Esophagus squamous epithelium (tissue), 5 donors: ENCODE results near the gene CLEC14A. TPM values are rescaled to one million over a fixed set of nuclear protein-coding genes. Genes with fewer than 3 reads are reported as not detected.

Source experiments
- DNase-seq: peaks from one replicate; lab custom pipeline; 2025; lab: John Stamatoyannopoulos, UW
- H3K27ac ChIP-seq, 4 donors: fragments of 200-600 bp; sonication (generic); one replicate each; pipeline ENCODE4 v1.5.1; 2016 to 2019; ENCODE audit warnings: mild to moderate bottlenecking in 1 of 4
- H3K27me3 ChIP-seq, 4 donors: fragments of 200-600 bp; sonication (generic); 1 replicate in 3 of 4; 2 replicates in 1 of 4; pipeline versions ENCODE4 v1.5.1 to v1.6.0; 2017 to 2021; ENCODE audit warnings: antibody characterized with exemption in 1 of 4
- H3K36me3 ChIP-seq, 3 donors: fragments of 200-600 bp; sonication (generic); one replicate each; pipeline ENCODE4 v1.5.1; 2016 to 2019
- H3K4me1 ChIP-seq, 3 donors: fragments of 200-600 bp; sonication (generic); one replicate each; pipeline ENCODE4 v1.5.1; 2017 to 2019
- H3K4me3 ChIP-seq, 4 donors: fragments of 200-600 bp; sonication (generic); 1 replicate in 3 of 4; 2 replicates in 1 of 4; pipeline ENCODE4 v1.5.1; 2016 to 2019; ENCODE audit warnings: mild to moderate bottlenecking in 2 of 4, moderate library complexity in 1 of 4
- H3K9me3 ChIP-seq, 3 donors: fragments of 200-600 bp; sonication (generic); one replicate each; pipeline ENCODE4 v1.5.1; 2016 to 2019
- POLR2A ChIP-seq, 4 donors: fragments of 450-650 bp; IDR thresholded peaks; one replicate each; pipeline ENCODE4 v1.6.1; 2017; ENCODE audit warnings: antibody characterized with exemption in 4 of 4, mild to moderate bottlenecking in 4 of 4, moderate library complexity in 3 of 4
- WGBS, 2 donors: methylation state at CpG; one replicate each; pipeline ENCODE4 v1.1.5; 2018; 5-methylcytosine and 5-hydroxymethylcytosine counted together
- intact Hi-C: fragments of 100-400 bp; cut with DNase I; formaldehyde crosslinking; loops from one replicate; pipeline ENCODE4 v1.15.0; 2022
- total RNA-seq, 4 donors: library from RNA; depleted of rRNA; stranded (reverse); fragments of >200 nt; gene quantifications; one replicate each; pipeline ENCODE4 v1.1.0, GENCODE V29; 2016
- TF ChIP-seq, protein P1 (sequence below), 6 experiments: fragments of 450-650 bp in 4 of 6; fragments of 200-600 bp in 2 of 6; sonication (generic) in 2 of 6; IDR thresholded peaks; one replicate each; pipeline ENCODE4 v1.5.1; 2016 to 2019; ENCODE audit warnings: antibody characterized with exemption in 6 of 6, mild to moderate bottlenecking in 4 of 6, moderate library complexity in 4 of 6
- donor health status: DM: yes; HTN: yes; CAD: no.

The CLEC14A gene
- total RNA-seq, 4 donors from 2014 or later, result 5.4 to 18.5 (median 9.3) TPM

DNA sequence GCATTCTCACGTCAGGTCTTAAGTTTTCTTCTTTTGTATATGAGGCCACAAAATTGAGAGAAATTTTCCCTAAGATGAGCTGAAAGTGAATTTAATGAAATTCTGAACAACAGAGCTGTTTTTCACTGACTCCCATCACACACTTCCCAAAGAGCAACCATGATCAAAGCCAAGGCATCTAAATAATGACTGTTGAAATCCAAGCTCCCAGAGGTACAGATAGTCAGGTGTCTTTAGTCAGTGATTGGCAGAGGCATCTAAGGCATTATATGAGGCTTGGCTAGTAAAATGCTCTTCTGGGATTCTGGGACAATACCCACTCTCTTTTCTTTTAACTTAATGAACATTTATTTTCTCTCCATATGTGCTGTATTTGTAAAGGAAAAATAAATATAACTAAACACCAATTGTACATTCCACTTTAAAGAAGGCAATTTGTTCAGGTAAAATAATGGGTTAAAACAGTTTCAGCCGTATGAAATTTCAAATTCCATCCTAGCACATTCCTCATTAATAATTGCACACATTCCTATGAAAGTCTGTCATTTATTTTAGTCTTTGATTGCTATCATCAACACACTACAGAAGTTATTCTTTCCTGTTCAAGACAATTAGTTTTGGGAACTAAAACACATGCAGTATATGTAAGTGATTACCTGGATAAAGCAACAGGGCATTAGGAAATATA lies 49.1 kb downstream of the CLEC14A start:
- WGBS, 2 donors, result 60 to 68% methylated on average over 2 of the region's 2 CpGs

DNA sequence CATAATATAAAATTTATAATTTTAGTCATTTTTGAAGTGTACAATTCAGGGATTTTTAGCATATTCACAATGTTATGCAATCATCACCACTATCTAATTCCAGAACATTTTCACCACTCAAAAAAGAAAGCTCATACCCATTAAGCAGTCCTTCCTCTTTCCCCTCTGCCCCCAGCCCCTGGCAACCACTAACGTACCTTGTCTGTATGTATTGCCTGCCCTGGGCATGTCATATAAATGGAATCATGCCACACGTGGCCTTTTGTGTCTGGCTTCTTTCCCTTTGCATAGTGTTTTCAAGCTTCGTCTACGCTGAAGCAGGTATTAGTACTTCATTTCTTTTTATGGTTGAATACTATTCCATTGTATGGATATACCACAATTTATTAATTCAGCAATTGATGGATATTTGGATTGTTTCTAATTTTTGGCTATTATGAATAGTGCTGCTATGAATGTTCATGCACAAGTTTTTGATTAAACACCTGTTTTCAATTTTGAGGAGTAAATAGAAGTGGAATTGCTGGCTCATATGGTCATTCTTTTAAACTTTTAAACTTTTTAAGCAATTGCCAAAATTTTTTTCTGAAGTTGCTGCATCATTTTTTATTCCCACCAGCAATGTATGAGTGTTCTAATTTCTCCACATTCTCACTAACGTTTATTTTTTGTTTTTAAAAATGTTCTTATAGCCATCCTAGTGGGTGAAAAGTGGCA lies 49.8 kb downstream of the CLEC14A start:
- Histone ChIP-seq H3K27me3 (peaks cover 0 to 56% (median 9%) of the 10 kb centered on the region in 4 donors), H3K27ac (no peak overlapping the region), H3K9me3 (no peaks in the 10 kb centered on the region), H3K36me3 (no peaks in the 10 kb centered on the region), H3K4me3 (no peak overlapping the region), H3K4me1 (peaks cover 6 to 37% (median 21%) of the 10 kb centered on the region in 3 donors)
- 83% methylated on average over 5 of the region's 5 CpGs for WGBS, 2 donors
- intact Hi-C loops, result no loop called here
- no peak for DNase-seq
- TF ChIP-seq, protein P1, sequence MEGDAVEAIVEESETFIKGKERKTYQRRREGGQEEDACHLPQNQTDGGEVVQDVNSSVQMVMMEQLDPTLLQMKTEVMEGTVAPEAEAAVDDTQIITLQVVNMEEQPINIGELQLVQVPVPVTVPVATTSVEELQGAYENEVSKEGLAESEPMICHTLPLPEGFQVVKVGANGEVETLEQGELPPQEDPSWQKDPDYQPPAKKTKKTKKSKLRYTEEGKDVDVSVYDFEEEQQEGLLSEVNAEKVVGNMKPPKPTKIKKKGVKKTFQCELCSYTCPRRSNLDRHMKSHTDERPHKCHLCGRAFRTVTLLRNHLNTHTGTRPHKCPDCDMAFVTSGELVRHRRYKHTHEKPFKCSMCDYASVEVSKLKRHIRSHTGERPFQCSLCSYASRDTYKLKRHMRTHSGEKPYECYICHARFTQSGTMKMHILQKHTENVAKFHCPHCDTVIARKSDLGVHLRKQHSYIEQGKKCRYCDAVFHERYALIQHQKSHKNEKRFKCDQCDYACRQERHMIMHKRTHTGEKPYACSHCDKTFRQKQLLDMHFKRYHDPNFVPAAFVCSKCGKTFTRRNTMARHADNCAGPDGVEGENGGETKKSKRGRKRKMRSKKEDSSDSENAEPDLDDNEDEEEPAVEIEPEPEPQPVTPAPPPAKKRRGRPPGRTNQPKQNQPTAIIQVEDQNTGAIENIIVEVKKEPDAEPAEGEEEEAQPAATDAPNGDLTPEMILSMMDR (IDR thresholded peaks at IDR 0.05), result no peak
- TF ChIP-seq POLR2A (IDR thresholded peaks at IDR 0.05), result no peak

More for the DNA sequence above, 49.1 kb downstream of the CLEC14A start:
- DNase-seq, result no peak
- no peak overlapping the region for H3K4me3 ChIP-seq
- TF ChIP-seq, protein P1 (IDR thresholded peaks at IDR 0.05), result no peak
- no peak for TF ChIP-seq POLR2A (IDR thresholded peaks at IDR 0.05)
- H3K27ac ChIP-seq, result no peak overlapping the region
- H3K4me1 ChIP-seq, result peaks cover 6 to 44% (median 21%) of the 10 kb centered on the region in 3 donors
- intact Hi-C loops, result no loop called here
- H3K27me3 ChIP-seq, result peaks cover 0 to 63% (median 12%) of the 10 kb centered on the region in 4 donors
- no peaks in the 10 kb centered on the region for H3K36me3 ChIP-seq
- no peaks in the 10 kb centered on the region for H3K9me3 ChIP-seq

DNA sequence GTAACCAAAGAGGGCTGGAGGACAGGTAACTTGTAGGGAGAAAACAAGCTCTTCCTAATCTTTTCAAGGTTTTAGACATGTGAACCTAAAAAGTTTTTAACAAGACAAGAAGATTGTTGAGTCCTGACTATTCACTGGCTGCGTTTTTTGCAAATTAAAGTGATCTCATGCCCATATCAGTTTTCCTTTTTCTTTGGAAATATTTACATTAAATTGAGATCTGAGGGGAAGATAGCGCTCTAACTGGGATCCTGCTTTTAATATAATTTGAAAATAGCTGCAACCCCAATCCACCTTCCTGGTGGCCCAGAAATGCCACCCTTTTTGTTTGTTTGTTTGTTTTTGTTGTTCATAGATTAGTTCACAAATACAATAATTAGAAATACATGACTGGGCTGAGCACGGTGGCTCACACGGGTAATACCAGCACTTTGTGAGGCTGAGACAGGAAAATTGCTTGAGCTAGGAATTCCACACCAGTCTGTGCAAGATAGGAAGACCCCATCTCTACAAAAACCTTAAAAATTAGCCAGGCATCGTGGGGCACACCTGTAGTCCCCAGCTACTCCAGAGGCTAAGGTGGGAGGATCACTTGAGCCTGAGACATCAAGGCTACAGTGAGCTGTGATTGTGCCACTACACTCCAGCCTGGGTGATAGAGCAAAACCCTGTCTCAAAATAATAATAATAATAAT lies 50.6 kb downstream of the CLEC14A start:
- intact Hi-C loops, result no loop called here
- 70 to 75% methylated on average over 5 of the region's 5 CpGs for WGBS, 2 donors
- H3K9me3 ChIP-seq, result no peaks in the 10 kb centered on the region

DNA sequence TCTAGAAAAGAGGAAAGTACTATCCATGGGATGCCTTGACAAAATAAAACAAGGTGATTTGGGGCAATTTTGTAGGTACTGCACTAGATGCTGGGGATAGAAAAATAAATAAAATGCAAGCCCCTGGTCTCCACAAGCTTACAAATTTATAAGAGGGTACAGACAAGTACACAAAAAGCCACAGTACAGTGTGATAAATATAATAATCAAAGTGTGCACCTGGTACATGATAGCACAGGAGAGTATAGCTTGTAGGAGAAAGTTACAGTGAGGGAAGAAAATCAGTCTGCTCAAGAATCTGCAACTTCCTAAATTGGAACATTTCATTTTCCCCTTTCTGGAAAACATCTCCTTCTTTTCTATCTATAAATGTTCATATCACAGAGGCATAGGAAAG lies 51.2 kb downstream of the CLEC14A start:
- Histone ChIP-seq H3K4me1 (peaks cover 6 to 23% (median 14%) of the 10 kb centered on the region in 3 donors), H3K27ac (no peak overlapping the region), H3K9me3 (no peaks in the 10 kb centered on the region), H3K27me3 (peaks cover 0 to 42% (median 7%) of the 10 kb centered on the region in 4 donors), H3K36me3 (no peaks in the 10 kb centered on the region), H3K4me3 (no peak overlapping the region)
- intact Hi-C loops, result no loop called here
- TF ChIP-seq POLR2A (IDR thresholded peaks at IDR 0.05), result no peak
- TF ChIP-seq, protein P1 (IDR thresholded peaks at IDR 0.05), result no peak
- no peak for DNase-seq

More for the DNA sequence above, 50.6 kb downstream of the CLEC14A start:
- H3K27ac ChIP-seq, result no peak overlapping the region
- no peak overlapping the region for H3K4me3 ChIP-seq
- peaks cover 0 to 48% (median 8%) of the 10 kb centered on the region in 4 donors for H3K27me3 ChIP-seq
- DNase-seq, result no peak
- no peak for TF ChIP-seq POLR2A (IDR thresholded peaks at IDR 0.05)
- TF ChIP-seq, protein P1 (IDR thresholded peaks at IDR 0.05), result no peak
- H3K4me1 ChIP-seq, result peaks cover 6 to 28% (median 20%) of the 10 kb centered on the region in 3 donors
- no peaks in the 10 kb centered on the region for H3K36me3 ChIP-seq

Other genes with a start within 250 kb of the CLEC14A start
- gene SSTR1, start 48.2 kb downstream of the CLEC14A start, total RNA-seq, result under 1 TPM in 2 of 4 donors, not detected in 2; 0.19 to 0.67 TPM